Neuronal stem cell (in vitro differentiated cells): Measurements from ENCODE around the gene MXRA8.
A peak's percentile ranks its signal among the peaks of the same experiment; 100 is the strongest.
"Not testable (repeated sequence)": the region's sequence is repeated elsewhere in the genome, so short reads cannot be mapped to it uniquely, and the experiment has no call there.

ENCODE experiments used
- DNase-seq: peaks from one replicate; pipeline ENCODE4 v3.0.0-alpha.2; 2013; ENCODE audit warnings: low spot score
- H2AFZ ChIP-seq: one replicate; pipeline ENCODE4 v1.6.1; 2013; ENCODE audit warnings: mild to moderate bottlenecking, low read length, inconsistent platforms
- H2AK5ac ChIP-seq: 2 replicates; pipeline ENCODE4 v1.6.1; 2013; ENCODE audit warnings: low read depth, mild to moderate bottlenecking, inconsistent platforms, low read length, moderate library complexity, mixed read lengths
- H2BK120ac ChIP-seq: 2 replicates; pipeline ENCODE4 v1.6.1; 2013; ENCODE audit warnings: low read depth, mild to moderate bottlenecking, inconsistent platforms, low read length, moderate library complexity, mixed read lengths
- H2BK12ac ChIP-seq: one replicate; pipeline ENCODE4 v1.6.1; 2013; ENCODE audit warnings: low read length, inconsistent platforms
- H2BK15ac ChIP-seq: 2 replicates; pipeline ENCODE4 v1.6.1; 2013; ENCODE audit warnings: mild to moderate bottlenecking, low read length, inconsistent platforms, mixed read lengths
- H2BK5ac ChIP-seq: one replicate; pipeline ENCODE4 v1.6.1; 2013; ENCODE audit warnings: inconsistent platforms, mild to moderate bottlenecking, low read length, moderate library complexity
- H3K14ac ChIP-seq: one replicate; pipeline ENCODE4 v1.6.1; 2013; ENCODE audit warnings: low read length, inconsistent platforms
- H3K18ac ChIP-seq: 2 replicates; pipeline ENCODE4 v1.6.1; 2013; ENCODE audit warnings: low read length, inconsistent platforms
- H3K23ac ChIP-seq: 2 replicates; pipeline ENCODE4 v1.6.1; 2013; ENCODE audit warnings: low read depth, mild to moderate bottlenecking, mixed read lengths, low read length, inconsistent platforms; ENCODE audit not compliant: poor library complexity
- H3K27ac ChIP-seq: replicated peaks from 3 replicates; pipeline ENCODE4 v1.5.1; 2013; ENCODE audit warnings: low read length, inconsistent platforms
- H3K27me3 ChIP-seq, 3 experiments: 2 replicates each; pipeline ENCODE4 v1.6.1; 2013; ENCODE audit warnings: low read length in 3 of 3, mild to moderate bottlenecking in 2 of 3, inconsistent platforms in 1 of 3, low read depth in 1 of 3, mixed read lengths in 1 of 3, moderate library complexity in 1 of 3; ENCODE audit not compliant: control insufficient read depth in 3 of 3, insufficient read depth in 3 of 3
- H3K36me3 ChIP-seq, 2 donors: replicated peaks in 1 of 2; 2 replicates each; pipeline ENCODE4 v1.6.1; 2013; ENCODE audit warnings: low read length in 2 of 2; ENCODE audit not compliant: control insufficient read depth in 2 of 2, insufficient read depth in 2 of 2
- H3K4ac ChIP-seq: 2 replicates; pipeline ENCODE4 v1.6.1; 2013; ENCODE audit warnings: inconsistent platforms, mild to moderate bottlenecking, low read length, moderate library complexity
- H3K4me1 ChIP-seq, 2 donors: 1 replicate in 1 of 2; 2 replicates in 1 of 2; pipeline ENCODE4 v1.6.1; 2013; ENCODE audit warnings: low read length in 2 of 2, low read depth in 1 of 2; ENCODE audit not compliant: control insufficient read depth in 2 of 2, insufficient read depth in 1 of 2
- H3K4me2 ChIP-seq: one replicate; pipeline ENCODE4 v1.6.1; 2013; ENCODE audit warnings: mild to moderate bottlenecking, low read length, inconsistent platforms; ENCODE audit not compliant: insufficient read depth, poor library complexity, severe bottlenecking
- H3K4me3 ChIP-seq, 2 donors: 2 replicates each; pipeline ENCODE4 v1.5.1; 2013; ENCODE audit warnings: low read length in 2 of 2, mild to moderate bottlenecking in 2 of 2, inconsistent platforms in 1 of 2, moderate library complexity in 1 of 2
- H3K79me1 ChIP-seq: one replicate; pipeline ENCODE4 v1.6.1; 2013; ENCODE audit warnings: low read depth, mild to moderate bottlenecking, inconsistent platforms, low read length, moderate library complexity
- H3K9ac ChIP-seq: one replicate; pipeline ENCODE4 v1.6.1; 2013; ENCODE audit warnings: mild to moderate bottlenecking, low read depth, low read length, inconsistent platforms; ENCODE audit not compliant: poor library complexity
- H3K9me3 ChIP-seq, 2 donors: replicated peaks in 1 of 2; 2 replicates each; pipeline versions ENCODE3 to v1.6.1; 2013; ENCODE audit warnings: low read length in 2 of 2, mild to moderate bottlenecking in 2 of 2, inconsistent platforms in 1 of 2, low read depth in 1 of 2, mixed read lengths in 1 of 2, moderate library complexity in 1 of 2; ENCODE audit not compliant: control insufficient read depth in 2 of 2, insufficient read depth in 1 of 2
- H4K8ac ChIP-seq: one replicate; pipeline ENCODE4 v1.6.1; 2013; ENCODE audit warnings: low read depth, mild to moderate bottlenecking, inconsistent platforms, low read length, moderate library complexity
- H4K91ac ChIP-seq: one replicate; pipeline ENCODE4 v1.6.1; 2013; ENCODE audit warnings: low read length, low read depth, mild to moderate bottlenecking, inconsistent platforms; ENCODE audit not compliant: poor library complexity
- WGBS, 2 donors: extraction: QIAGEN DNeasy Blood & Tissue Kit; methylation state at CpG; one replicate each; pipeline ENCODE4 v1.1.7; 2013; ENCODE audit warnings: missing lambda C conversion rate in 2 of 2, mixed read lengths in 1 of 2; ENCODE audit not compliant: insufficient read length in 2 of 2, insufficient replicate concordance in 1 of 2; ENCODE audit errors: extremely low coverage in 2 of 2; 5-methylcytosine and 5-hydroxymethylcytosine counted together

The MXRA8 gene

GRCh38 chr1:1385339-1385738, 27.0 kb upstream of the MXRA8 start:
- not testable (repeated sequence) for H3K4ac ChIP-seq, H3K9ac ChIP-seq, H4K91ac ChIP-seq, DNase-seq, H3K4me2 ChIP-seq, H2AFZ ChIP-seq, H3K14ac ChIP-seq, H2BK12ac ChIP-seq, H2BK5ac ChIP-seq, H2BK120ac ChIP-seq, H3K23ac ChIP-seq, H3K27ac ChIP-seq, H3K27me3 ChIP-seq, H2BK15ac ChIP-seq, H3K4me1 ChIP-seq, H3K18ac ChIP-seq, H3K79me1 ChIP-seq, H2AK5ac ChIP-seq, H4K8ac ChIP-seq, H3K4me3 ChIP-seq
- H3K36me3 ChIP-seq, result peaks cover 35 to 60% of the 10 kb centered on the region in 2 donors
- peaks cover 0 to 14% of the 10 kb centered on the region in 2 donors for H3K9me3 ChIP-seq
- WGBS, 2 donors, result no CpG with 5 or more reads among the region's 29 CpGs

GRCh38 chr1:1381294-1381693, 22.9 kb upstream of the MXRA8 start:
- no peak overlapping the region for H3K4me2 ChIP-seq
- no peaks in the 10 kb centered on the region for H3K27me3 ChIP-seq
- no peak overlapping the region for H3K27ac ChIP-seq
- peaks cover 7 to 22% of the 10 kb centered on the region in 2 donors for H3K36me3 ChIP-seq
- H3K23ac ChIP-seq, result no peak overlapping the region
- no peak overlapping the region for H2BK12ac ChIP-seq
- peaks cover 0 to 11% of the 10 kb centered on the region in 2 donors for H3K9me3 ChIP-seq
- H2BK120ac ChIP-seq, result no peak overlapping the region
- no peak overlapping the region for H2AFZ ChIP-seq
- DNase-seq, result no peak
- no peak overlapping the region for H4K91ac ChIP-seq
- no peak overlapping the region for H3K9ac ChIP-seq
- H3K4me1 ChIP-seq, result no peaks in the 10 kb centered on the region
- H2BK5ac ChIP-seq, result peak overlapping the region; percentile 39
- H3K79me1 ChIP-seq, result peaks cover 1% of the 10 kb centered on the region
- no CpG with 5 or more reads among the region's 8 CpGs for WGBS, 2 donors
- H2AK5ac ChIP-seq, result no peak overlapping the region
- no peak overlapping the region for H3K18ac ChIP-seq
- no peak overlapping the region for H3K4ac ChIP-seq
- no peak overlapping the region for H3K14ac ChIP-seq
- H4K8ac ChIP-seq, result no peak overlapping the region
- H3K4me3 ChIP-seq, result no peak overlapping the region
- no peak overlapping the region for H2BK15ac ChIP-seq

GRCh38 chr1:1380860-1381259, 22.5 kb upstream of the MXRA8 start:
- H3K9ac ChIP-seq, result peak overlapping the region; percentile 60
- H2AFZ ChIP-seq, result no peak overlapping the region
- peaks cover 2 to 3% of the 10 kb centered on the region in 2 donors for H3K4me1 ChIP-seq
- peak overlapping the region; percentile 39 for H2BK5ac ChIP-seq
- no peak overlapping the region for H3K18ac ChIP-seq
- no CpG with 5 or more reads among the region's 16 CpGs for WGBS, 2 donors
- no peak overlapping the region for H3K14ac ChIP-seq
- no peak overlapping the region for H4K91ac ChIP-seq
- H3K4me2 ChIP-seq, result no peak overlapping the region
- H3K4ac ChIP-seq, result no peak overlapping the region
- peaks cover 3 to 18% of the 10 kb centered on the region in 2 donors for H3K36me3 ChIP-seq
- H3K4me3 ChIP-seq, result no peak overlapping the region
- H3K9me3 ChIP-seq, result peaks cover 0 to 8% of the 10 kb centered on the region in 2 donors
- peak overlapping the region; percentile 68 for H3K23ac ChIP-seq
- peaks cover 1% of the 10 kb centered on the region for H3K79me1 ChIP-seq
- no peaks in the 10 kb centered on the region for H3K27me3 ChIP-seq
- H4K8ac ChIP-seq, result no peak overlapping the region
- H3K27ac ChIP-seq, result no peak overlapping the region
- DNase-seq, result no peak
- H2BK12ac ChIP-seq, result no peak overlapping the region
- no peak overlapping the region for H2AK5ac ChIP-seq
- no peak overlapping the region for H2BK15ac ChIP-seq
- no peak overlapping the region for H2BK120ac ChIP-seq

- WGBS, 2 donors, result no CpG with 5 or more reads among the region's 16 CpGs
- Histone ChIP-seq H2BK5ac (no peak overlapping the region), H3K9me3 (peaks cover 0 to 4% of the 10 kb centered on the region in 2 donors), H3K27me3 (no peaks in the 10 kb centered on the region), H3K9ac (no peak overlapping the region), H3K23ac (no peak overlapping the region), H3K27ac (no peak overlapping the region), H3K4me1 (peaks cover 10 to 12% of the 10 kb centered on the region in 2 donors), H3K36me3 (peaks cover 9 to 20% of the 10 kb centered on the region in 2 donors), H2BK15ac (no peak overlapping the region), H2AK5ac (no peak overlapping the region), H4K8ac (no peak overlapping the region), H2BK120ac (no peak overlapping the region), H3K4ac (no peak overlapping the region), H2BK12ac (no peak overlapping the region), H3K18ac (no peak overlapping the region), H3K4me2 (no peak overlapping the region), H3K14ac (no peak overlapping the region), H4K91ac (no peak overlapping the region), H2AFZ (no peak overlapping the region), H3K79me1 (peaks cover 20% of the 10 kb centered on the region), H3K4me3 (no peak overlapping the region)
- no peak for DNase-seq
Measured at GRCh38 chr1:1377540-1378205, 19.3 kb upstream of the MXRA8 start.
